Effector CD8-positive, alpha-beta T cell (primary cell): Measurements from ENCODE around the gene SYT9.

Experiments
- DNase-seq: peaks from one replicate; lab custom pipeline; 2025; lab: John Stamatoyannopoulos, UW

SYT9 gene

GRCh38 chr11:7469351-7469865 is 217.7 kb downstream of the SYT9 start:
- DNase-seq = no peak

DNA sequence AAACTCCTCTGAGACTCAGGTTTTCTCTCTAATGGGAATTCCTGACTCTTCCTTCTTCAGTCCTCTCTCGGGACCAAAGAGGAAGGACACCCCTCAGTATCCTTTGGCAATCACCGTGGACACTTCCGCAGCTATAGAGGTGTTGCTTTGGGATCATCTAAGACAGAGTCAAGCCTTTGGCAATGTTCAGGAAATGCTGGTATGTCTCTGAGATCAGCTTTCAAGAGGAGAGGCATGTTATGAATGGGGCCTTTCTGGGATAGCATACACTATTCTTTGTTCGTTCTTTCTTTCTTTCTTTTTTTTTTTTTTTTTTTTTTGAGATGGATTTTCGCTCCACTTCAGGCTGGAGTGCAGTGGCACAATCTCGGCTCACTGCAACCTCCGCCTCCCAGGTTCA is 219.4 kb downstream of the SYT9 start:
- no peak for DNase-seq

GRCh38 chr11:7473717-7474116 is 222.0 kb downstream of the SYT9 start:
- DNase-seq = no peak

DNA sequence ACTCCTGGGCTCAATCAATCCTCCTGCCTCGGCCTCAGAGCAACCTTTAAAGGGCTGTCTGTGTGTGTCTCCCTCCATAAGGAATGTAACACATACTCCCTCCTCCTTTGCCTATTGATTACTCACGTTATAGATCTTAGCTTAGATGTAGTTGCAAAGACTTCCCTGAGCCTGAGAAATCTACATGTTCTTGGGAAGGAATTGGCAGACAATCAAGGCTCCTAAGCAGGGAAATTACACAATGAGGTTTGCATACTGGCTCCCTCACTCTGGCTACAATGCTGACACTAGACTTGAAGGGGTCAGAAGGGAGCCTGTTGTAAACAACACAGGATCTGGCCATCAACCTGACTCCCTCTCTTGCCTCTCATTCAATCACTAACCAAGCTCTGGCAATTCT is 228.4 kb downstream of the SYT9 start:
- no peak for DNase-seq

- no peak for DNase-seq
These were observed 232.4 kb downstream of the SYT9 start for GRCh38 chr11:7484131-7484530.

GRCh38 chr11:7484645-7485044 is 232.9 kb downstream of the SYT9 start:
- DNase-seq = no peak

- DNase-seq = no peak
These were observed 233.7 kb downstream of the SYT9 start, which contains the start of gene OLFML1 for GRCh38 chr11:7485186-7486097. Gene OLFML1 (plus strand): TSS chr11:7485506. CDS start chr11:7485876, 370 bp downstream.

DNA sequence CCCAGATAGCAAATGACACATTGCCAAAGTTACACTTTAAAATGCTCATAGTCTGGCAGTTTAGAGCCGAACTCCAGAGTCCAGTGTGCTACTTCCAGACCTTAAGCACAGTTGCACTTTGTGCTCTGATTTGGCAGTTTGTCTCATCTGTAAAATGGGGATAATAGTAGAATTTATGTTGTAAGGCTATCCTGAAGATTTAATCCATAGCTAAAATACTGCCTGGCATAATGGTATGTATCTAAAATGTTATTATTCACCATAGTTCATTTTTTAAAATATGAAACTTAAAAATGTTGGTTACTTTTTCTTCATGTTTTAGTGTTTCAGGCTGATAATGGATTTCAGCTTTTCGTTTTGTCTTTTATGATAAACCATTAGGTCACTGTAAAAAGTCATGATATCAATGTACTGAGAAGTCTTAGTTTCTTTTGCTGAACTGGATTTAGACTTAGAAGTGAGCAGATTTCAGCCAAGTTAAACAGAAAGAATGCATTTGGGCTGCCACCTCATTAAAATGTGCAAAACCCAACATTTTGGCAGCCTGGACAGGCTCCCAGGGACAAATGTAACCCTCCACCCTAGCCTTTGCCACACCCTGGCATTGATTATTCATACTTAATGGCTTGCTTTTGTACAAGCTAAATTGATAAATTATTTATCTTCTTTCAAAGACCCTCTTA is 234.5 kb downstream of the SYT9 start:
- no peak for DNase-seq

GRCh38 chr11:7486781-7487140 is 235.1 kb downstream of the SYT9 start:
- no peak for DNase-seq

- no peak for DNase-seq
These were observed 235.7 kb downstream of the SYT9 start for GRCh38 chr11:7487360-7487759.

GRCh38 chr11:7488681-7489080 is 237.0 kb downstream of the SYT9 start:
- DNase-seq = no peak

DNA sequence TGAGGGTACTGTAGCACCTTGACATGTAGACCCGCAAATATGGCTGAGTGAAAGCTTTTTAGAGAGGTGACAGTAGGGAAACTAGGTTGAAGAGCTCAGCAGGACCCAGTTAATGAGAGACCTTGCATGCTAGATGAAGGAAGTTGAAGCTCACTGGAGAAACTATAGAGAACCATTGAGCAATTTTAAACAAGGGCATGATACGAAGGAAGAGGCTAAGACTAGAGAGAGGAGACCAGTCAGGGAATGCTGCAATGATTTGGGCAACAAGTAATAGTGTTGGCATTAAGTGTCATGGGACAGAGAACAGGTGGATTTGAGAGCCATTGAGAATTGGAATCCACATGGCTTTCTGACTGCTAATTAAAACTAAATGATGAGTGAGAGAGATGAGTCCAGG is 237.7 kb downstream of the SYT9 start:
- no peak for DNase-seq

GRCh38 chr11:7490054-7490453 is 238.3 kb downstream of the SYT9 start:
- DNase-seq = no peak

DNA sequence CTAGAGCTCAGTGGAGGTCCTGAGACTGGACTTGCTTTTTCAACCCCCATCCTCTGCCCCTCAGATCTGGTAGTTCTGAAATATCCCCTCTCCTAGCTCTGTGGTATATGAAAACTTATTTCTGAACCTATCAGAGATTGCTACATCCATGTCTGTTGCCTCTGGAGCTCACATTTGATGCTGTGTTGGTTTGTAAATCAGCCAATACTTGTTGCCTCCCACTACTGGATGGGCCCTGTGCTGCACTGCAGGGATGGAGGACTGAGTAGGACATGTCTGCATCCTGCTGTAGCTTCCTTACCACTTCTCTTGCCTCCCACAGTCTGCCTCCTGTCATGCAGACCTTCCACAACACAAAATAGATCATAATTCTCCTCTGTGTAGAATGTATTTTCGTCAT is 238.8 kb downstream of the SYT9 start:
- no peak for DNase-seq

- DNase-seq = no peak
These were observed 240.5 kb downstream of the SYT9 start for GRCh38 chr11:7492253-7492652.

DNA sequence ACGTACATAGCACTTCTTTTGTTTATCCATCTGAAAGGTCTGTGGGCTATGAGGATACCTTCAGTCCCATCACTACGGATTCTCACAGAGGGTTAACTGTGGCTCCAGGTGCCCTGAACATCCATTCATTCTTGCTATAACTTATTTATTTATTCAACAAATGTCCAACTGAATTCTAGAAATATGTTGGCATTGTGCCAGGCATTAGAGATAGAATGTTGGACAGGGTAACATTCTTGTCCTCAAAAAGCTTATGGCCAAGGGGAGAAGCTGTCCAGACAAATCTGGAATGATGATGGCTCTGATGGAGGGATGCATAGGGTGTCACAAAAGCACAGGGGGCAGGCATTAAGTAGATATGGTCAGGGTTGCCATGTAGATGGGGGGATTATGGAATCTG is 242.0 kb downstream of the SYT9 start:
- DNase-seq = no peak

DNA sequence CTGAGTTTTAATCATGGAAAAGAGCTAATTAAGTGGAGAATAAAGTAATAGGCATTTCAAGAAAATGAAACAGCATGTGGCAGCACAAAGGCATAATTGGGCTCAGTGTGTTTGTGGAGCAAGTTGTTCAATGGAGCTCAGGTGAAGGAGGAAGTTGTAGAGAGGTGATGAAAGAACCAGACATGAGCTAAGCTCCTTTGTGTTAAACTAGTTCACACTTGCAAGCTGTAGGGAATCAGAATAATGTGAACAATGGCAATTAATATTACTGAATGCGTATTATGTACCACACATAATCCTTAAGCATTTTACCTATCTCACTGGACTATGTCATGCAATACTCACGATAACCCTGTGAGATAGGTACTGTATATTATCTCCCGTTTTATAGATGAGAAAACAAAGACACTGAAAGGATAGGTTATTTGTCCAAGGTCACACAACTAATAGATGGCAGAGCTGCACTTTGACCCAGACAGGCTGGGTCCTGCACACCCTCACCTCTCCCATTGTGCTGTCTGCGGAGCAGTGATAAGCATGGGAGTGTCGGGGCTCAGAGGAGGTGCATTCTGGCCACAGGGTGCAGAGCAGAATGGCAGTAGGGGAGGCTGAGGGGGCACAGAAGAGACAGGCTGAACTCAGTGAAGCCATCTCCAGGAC is 242.5 kb downstream of the SYT9 start:
- DNase-seq = no peak

DNA sequence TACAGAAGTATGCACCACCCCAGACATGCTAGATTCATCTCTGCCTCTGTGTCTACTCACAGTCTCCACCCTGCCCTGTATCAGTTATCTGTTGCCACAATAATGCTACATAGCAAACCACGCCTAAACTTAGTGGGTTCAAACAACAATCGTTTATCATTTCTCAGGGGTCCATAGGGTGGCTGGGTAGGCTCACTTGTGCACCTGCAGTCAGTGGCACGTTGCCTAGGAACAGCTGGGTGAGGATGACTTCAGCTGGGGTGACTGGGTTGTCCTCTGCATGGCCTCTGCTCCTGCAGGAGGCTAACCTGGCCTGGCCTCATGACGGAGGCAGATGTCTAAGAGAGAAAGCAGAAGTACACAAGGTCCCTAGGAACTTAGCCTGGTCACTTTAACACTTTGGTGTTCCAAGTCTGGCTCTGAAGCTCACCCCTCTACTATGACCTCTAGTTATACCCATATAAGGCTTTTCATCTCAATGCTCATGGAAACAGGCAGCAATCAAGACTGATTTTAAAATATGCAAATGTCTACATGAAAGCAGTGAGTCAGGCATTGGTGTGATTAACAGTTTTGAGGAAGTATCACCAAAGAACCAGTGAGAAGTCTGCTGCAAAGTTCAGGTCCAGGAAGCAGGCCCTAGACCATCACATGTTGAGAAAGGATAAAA is 244.3 kb downstream of the SYT9 start:
- DNase-seq = no peak

GRCh38 chr11:7498193-7498592 is 246.5 kb downstream of the SYT9 start:
- DNase-seq = no peak

- DNase-seq = no peak
These were observed 247.4 kb downstream of the SYT9 start for GRCh38 chr11:7499081-7499480.

- DNase-seq = no peak
These were observed 248.5 kb downstream of the SYT9 start for GRCh38 chr11:7500251-7500650.

DNA sequence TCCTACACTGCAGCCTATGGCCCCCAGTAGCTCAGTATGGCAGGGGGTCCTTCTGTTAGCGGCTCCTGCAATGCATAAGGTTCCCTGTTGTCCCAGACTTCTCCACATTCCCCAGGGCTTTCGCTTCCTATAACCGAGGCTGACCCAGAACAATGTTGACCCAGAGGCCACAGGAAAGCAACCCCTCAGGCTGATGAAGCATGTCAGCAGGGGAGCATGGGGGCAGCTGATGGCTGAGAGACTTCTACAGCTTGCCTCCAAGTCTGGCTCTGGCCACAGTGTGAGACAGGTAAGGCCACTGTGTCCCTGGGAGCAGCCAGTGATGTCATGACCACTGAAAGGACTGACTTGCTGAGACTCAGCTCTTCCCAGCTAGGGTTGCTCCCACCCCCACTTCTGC is 249.5 kb downstream of the SYT9 start:
- DNase-seq = no peak
